Hematopoietic multipotent progenitor cell treated with erythropoietin and hydrocortisone succinate and interleukin-3 and kit ligand, for 4 days (in vitro differentiated cells): ENCODE results near the gene BTD.
"Not testable (repeated sequence)": the region's sequence is repeated elsewhere in the genome, so short reads cannot be mapped to it uniquely, and the experiment has no call there.

Source experiments
- DNase-seq: peaks from one replicate; pipeline ENCODE4 v3.0.0-alpha.2; 2015

Gene BTD

GRCh38 chr3:15601399-15602145, at the start of gene BTD, which contains the start of gene HACL1:
BTD (plus strand) TSS chr3:15601745; CDS start chr3:15635440, 33,695 bp downstream.
HACL1 (minus strand) TSS chr3:15601569; CDS start chr3:15601463, 106 bp downstream.
- DNase-seq, result peak; percentile 100

- no peak for DNase-seq
These were observed 49.6 kb upstream of the BTD start for GRCh38 chr3:15551902-15552301.

GRCh38 chr3:15553749-15554148, 47.8 kb upstream of the BTD start:
- no peak for DNase-seq

GRCh38 chr3:15556512-15556911, 45.0 kb upstream of the BTD start:
- peak; percentile 41 for DNase-seq

GRCh38 chr3:15557511-15557946, 44.0 kb upstream of the BTD start:
- peak; percentile 95 for DNase-seq

GRCh38 chr3:15558581-15558980, 43.0 kb upstream of the BTD start:
- DNase-seq, result no peak

GRCh38 chr3:15562560-15562959, 39.0 kb upstream of the BTD start:
- no peak for DNase-seq

GRCh38 chr3:15563190-15563589, 38.4 kb upstream of the BTD start:
- DNase-seq, result no peak

GRCh38 chr3:15572138-15572537, 29.4 kb upstream of the BTD start:
- no peak for DNase-seq

- DNase-seq, result no peak
These were observed 26.1 kb upstream of the BTD start for GRCh38 chr3:15575446-15575845.

GRCh38 chr3:15576475-15576874, 25.1 kb upstream of the BTD start:
- peak; percentile 67 for DNase-seq

- DNase-seq, result peak; percentile 31
These were observed 23.2 kb upstream of the BTD start for GRCh38 chr3:15578289-15578867.

- no peak for DNase-seq
These were observed 22.5 kb upstream of the BTD start for GRCh38 chr3:15579051-15579450.

GRCh38 chr3:15581471-15582394, 19.8 kb upstream of the BTD start:
- no peak for DNase-seq

- DNase-seq, result no peak
These were observed 16.3 kb upstream of the BTD start for GRCh38 chr3:15585111-15585845.

GRCh38 chr3:15591242-15591641, 10.3 kb upstream of the BTD start:
- DNase-seq, result no peak

GRCh38 chr3:15591928-15592327, 9.6 kb upstream of the BTD start:
- DNase-seq, result no peak

- DNase-seq, result no peak
These were observed 8.6 kb upstream of the BTD start for GRCh38 chr3:15592968-15593367.

- no peak for DNase-seq
These were observed 5.6 kb upstream of the BTD start for GRCh38 chr3:15595955-15596354.

- DNase-seq, result no peak
These were observed 523 bp upstream of the BTD start for GRCh38 chr3:15601046-15601398.

- DNase-seq, result no peak
These were observed 596 bp downstream of the BTD start for GRCh38 chr3:15602146-15602536.

- peak; percentile 8 for DNase-seq
These were observed 1.3 kb downstream of the BTD start for GRCh38 chr3:15602816-15603215.

- not testable (repeated sequence) for DNase-seq
These were observed 3.0 kb downstream of the BTD start for GRCh38 chr3:15604584-15604983.
